Stimulated activated effector memory CD8-positive, alpha-beta T cell treated with anti-CD3 and anti-CD28 coated beads, Interleukin-12 subunit alpha, Interleukin-12 subunit beta, amount 100 ng/mL, for 72 hours (primary cell): ENCODE data around the gene SLC25A28.

ENCODE experiments used
- ATAC-seq: fragments of 150-1000 bp; cut with Tn5 transposase; 2 replicates; pipeline ENCODE4 v1.10.0; 2021
- DNase-seq, 2 donors: peaks; one replicate each; pipeline ENCODE4 v3.0.0; 2021 to 2022; ENCODE audit warnings: low spot score in 2 of 2
- H3K27ac Mint-ChIP-seq: one replicate; pipeline ENCODE4 v1.8.0; 2022; ENCODE audit warnings: mild to moderate bottlenecking, mixed read lengths
- H3K36me3 Mint-ChIP-seq: one replicate; pipeline ENCODE4 v1.8.0; 2022; ENCODE audit warnings: mild to moderate bottlenecking, mixed read lengths
- H3K4me1 Mint-ChIP-seq: one replicate; pipeline ENCODE4 v1.8.0; 2022; ENCODE audit warnings: mixed read lengths
- H3K4me3 Mint-ChIP-seq: one replicate; pipeline ENCODE4 v1.8.0; 2022; ENCODE audit warnings: mild to moderate bottlenecking, mixed read lengths
- H3K9me3 Mint-ChIP-seq: one replicate; pipeline ENCODE4 v1.8.0; 2022; ENCODE audit warnings: mixed read lengths

Gene SLC25A28

GRCh38 chr10:99573790-99574189, 46.4 kb downstream of the SLC25A28 start:
- Mint-ChIP-seq H3K4me1 (no peaks in the 10 kb centered on the region), H3K9me3 (no peaks in the 10 kb centered on the region), H3K4me3 (no peak overlapping the region), H3K36me3 (no peaks in the 10 kb centered on the region), H3K27ac (no peak overlapping the region)
- DNase-seq (no peak), ATAC-seq (no peak)

GRCh38 chr10:99571816-99572215, 48.4 kb downstream of the SLC25A28 start:
- DNase-seq = no peak
- Mint-ChIP-seq H3K9me3 (no peaks in the 10 kb centered on the region), H3K27ac (no peak overlapping the region), H3K4me1 (no peaks in the 10 kb centered on the region), H3K36me3 (no peaks in the 10 kb centered on the region), H3K4me3 (no peak overlapping the region)
- no peak for ATAC-seq

- Mint-ChIP-seq H3K27ac (no peak overlapping the region), H3K4me1 (no peaks in the 10 kb centered on the region), H3K36me3 (no peaks in the 10 kb centered on the region), H3K4me3 (no peak overlapping the region), H3K9me3 (no peaks in the 10 kb centered on the region)
- DNase-seq = no peak
- ATAC-seq = no peak
These were observed 50.3 kb downstream of the SLC25A28 start for GRCh38 chr10:99569961-99570360.

- DNase-seq (no peak), ATAC-seq (no peak)
- Mint-ChIP-seq H3K36me3 (no peaks in the 10 kb centered on the region), H3K4me3 (no peak overlapping the region), H3K27ac (no peak overlapping the region), H3K9me3 (no peaks in the 10 kb centered on the region), H3K4me1 (no peaks in the 10 kb centered on the region)
These were observed 50.8 kb downstream of the SLC25A28 start for GRCh38 chr10:99569253-99569939.

GRCh38 chr10:99565166-99565565, 55.1 kb downstream of the SLC25A28 start:
- no peaks in the 10 kb centered on the region for H3K36me3 Mint-ChIP-seq
- no peak overlapping the region for H3K27ac Mint-ChIP-seq
- ATAC-seq = no peak
- no peaks in the 10 kb centered on the region for H3K9me3 Mint-ChIP-seq
- no peak for DNase-seq
- H3K4me3 Mint-ChIP-seq = no peak overlapping the region
- no peaks in the 10 kb centered on the region for H3K4me1 Mint-ChIP-seq

- Mint-ChIP-seq H3K27ac (no peak overlapping the region), H3K36me3 (no peaks in the 10 kb centered on the region), H3K4me3 (no peak overlapping the region), H3K4me1 (no peaks in the 10 kb centered on the region), H3K9me3 (no peaks in the 10 kb centered on the region)
- DNase-seq (no peak), ATAC-seq (no peak)
These were observed 55.9 kb downstream of the SLC25A28 start for GRCh38 chr10:99564361-99564760.

GRCh38 chr10:99562631-99563030, 57.6 kb downstream of the SLC25A28 start:
- no peak overlapping the region for H3K27ac Mint-ChIP-seq
- no peak for ATAC-seq
- no peak for DNase-seq
- H3K9me3 Mint-ChIP-seq = no peaks in the 10 kb centered on the region
- H3K4me3 Mint-ChIP-seq = no peak overlapping the region
- no peaks in the 10 kb centered on the region for H3K4me1 Mint-ChIP-seq
- H3K36me3 Mint-ChIP-seq = no peaks in the 10 kb centered on the region
